ENCODE data around the gene LRMDA. TPM values are rescaled to one million over a fixed set of nuclear protein-coding genes. Genes with fewer than 3 reads are reported as not detected.
A peak's percentile ranks its signal among the peaks of the same experiment; 100 is the strongest.

Gene LRMDA
- total and polyA plus RNA-seq, 2 of the 13 experiments (the other 11 are each of a cell fraction or from before 2014, with no cell fraction given) = 13.4 to 22.0 TPM

DNA sequence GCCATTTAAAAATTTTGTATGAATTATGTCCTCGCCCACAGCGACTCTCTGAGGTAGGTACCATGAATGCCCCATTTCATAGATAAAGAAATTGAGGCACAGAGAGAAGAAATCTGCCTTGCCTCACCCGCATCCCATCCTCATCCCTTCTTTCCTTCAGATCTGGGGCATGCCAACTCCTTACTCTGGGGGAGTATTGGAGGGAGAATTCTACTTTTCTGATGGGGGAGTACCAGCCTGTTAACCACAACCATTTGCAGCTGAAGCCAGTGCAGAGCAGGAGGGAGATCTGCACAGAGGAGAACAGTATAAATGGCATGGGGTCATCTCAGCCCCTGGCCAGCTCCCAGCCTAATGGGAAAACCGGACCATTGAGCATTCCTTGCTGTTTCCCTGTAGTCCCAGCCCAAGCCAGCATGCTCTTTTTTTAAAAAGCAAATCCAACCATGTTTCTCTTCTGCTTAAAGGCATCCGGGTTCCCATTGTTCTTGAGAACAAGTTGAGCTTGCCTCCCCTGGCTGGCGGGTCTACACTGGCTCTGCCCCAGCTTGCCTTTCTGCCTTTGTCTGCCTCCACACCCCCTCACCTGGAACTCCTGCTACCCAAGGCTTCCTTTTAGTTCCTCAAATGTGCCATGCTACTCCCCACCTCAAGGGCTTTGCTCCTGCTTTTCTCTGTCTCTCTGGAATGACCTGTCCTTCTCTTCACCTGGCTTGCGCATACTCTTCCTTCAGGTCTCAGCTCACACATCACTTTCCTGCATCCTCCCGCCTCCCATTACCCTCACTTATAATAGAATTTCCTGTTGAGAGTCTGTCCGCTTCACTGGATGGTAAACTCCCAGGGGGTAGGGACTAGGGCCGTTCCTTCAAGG lies 21.1 kb upstream of the LRMDA start (continued):
- TF ChIP-seq, protein P1, sequence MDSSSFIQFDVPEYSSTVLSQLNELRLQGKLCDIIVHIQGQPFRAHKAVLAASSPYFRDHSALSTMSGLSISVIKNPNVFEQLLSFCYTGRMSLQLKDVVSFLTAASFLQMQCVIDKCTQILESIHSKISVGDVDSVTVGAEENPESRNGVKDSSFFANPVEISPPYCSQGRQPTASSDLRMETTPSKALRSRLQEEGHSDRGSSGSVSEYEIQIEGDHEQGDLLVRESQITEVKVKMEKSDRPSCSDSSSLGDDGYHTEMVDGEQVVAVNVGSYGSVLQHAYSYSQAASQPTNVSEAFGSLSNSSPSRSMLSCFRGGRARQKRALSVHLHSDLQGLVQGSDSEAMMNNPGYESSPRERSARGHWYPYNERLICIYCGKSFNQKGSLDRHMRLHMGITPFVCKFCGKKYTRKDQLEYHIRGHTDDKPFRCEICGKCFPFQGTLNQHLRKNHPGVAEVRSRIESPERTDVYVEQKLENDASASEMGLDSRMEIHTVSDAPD (CRISPR knock-in tag; IDR thresholded peaks at IDR 0.05) = no peak
- TF ChIP-seq, protein P2, sequence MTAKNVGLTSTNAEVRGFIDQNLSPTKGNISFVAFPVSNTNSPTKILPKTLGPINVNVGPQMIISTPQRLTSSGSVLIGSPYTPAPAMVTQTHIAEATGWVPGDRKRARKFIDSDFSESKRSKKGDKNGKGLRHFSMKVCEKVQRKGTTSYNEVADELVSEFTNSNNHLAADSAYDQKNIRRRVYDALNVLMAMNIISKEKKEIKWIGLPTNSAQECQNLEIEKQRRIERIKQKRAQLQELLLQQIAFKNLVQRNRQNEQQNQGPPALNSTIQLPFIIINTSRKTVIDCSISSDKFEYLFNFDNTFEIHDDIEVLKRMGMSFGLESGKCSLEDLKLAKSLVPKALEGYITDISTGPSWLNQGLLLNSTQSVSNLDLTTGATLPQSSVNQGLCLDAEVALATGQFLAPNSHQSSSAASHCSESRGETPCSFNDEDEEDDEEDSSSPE (CRISPR knock-in tag; IDR thresholded peaks at IDR 0.05) = no peak
- TF ChIP-seq KLF12 (CRISPR knock-in tag; IDR thresholded peaks at IDR 0.05; ENCODE audit: borderline replicate concordance) (no peak), ZNF629 (CRISPR knock-in tag; conservative IDR thresholded peaks at IDR 0.05) (0 out of 2 replicates have a peak, but pooled peaks have one; percentile 34), FOXM1 (CRISPR knock-in tag; IDR thresholded peaks at IDR 0.05) (no peak), IKZF4 (CRISPR knock-in tag; IDR thresholded peaks at IDR 0.05; ENCODE audit: borderline replicate concordance, low read depth, not compliant biosample characterization) (no peak), ZNF350 (CRISPR knock-in tag; IDR thresholded peaks at IDR 0.05; ENCODE audit: borderline replicate concordance, low read depth) (no peak), ZNF510 (CRISPR knock-in tag; IDR thresholded peaks at IDR 0.05; ENCODE audit: low read depth) (0 out of 2 replicates have a peak, but pooled peaks have one; percentile 15), KAT8 (CRISPR knock-in tag; IDR thresholded peaks at IDR 0.05) (no peak), KDM1A (CRISPR knock-in tag; IDR thresholded peaks at IDR 0.05) (no peak), EHMT2 (IDR thresholded peaks at IDR 0.05; ENCODE audit: borderline replicate concordance, low read depth, low read length) (no peak), ZNF12 (CRISPR knock-in tag; IDR thresholded peaks at IDR 0.05) (no peak), PAWR (CRISPR knock-in tag; IDR thresholded peaks at IDR 0.05; ENCODE audit: borderline replicate concordance) (no peak), AGO2 (optimal IDR thresholded peaks at IDR 0.05; ENCODE audit: low read depth, low read length) (no peak), SATB2 (CRISPR knock-in tag; IDR thresholded peaks at IDR 0.05) (no peak)
- TF ChIP-seq, protein P3, sequence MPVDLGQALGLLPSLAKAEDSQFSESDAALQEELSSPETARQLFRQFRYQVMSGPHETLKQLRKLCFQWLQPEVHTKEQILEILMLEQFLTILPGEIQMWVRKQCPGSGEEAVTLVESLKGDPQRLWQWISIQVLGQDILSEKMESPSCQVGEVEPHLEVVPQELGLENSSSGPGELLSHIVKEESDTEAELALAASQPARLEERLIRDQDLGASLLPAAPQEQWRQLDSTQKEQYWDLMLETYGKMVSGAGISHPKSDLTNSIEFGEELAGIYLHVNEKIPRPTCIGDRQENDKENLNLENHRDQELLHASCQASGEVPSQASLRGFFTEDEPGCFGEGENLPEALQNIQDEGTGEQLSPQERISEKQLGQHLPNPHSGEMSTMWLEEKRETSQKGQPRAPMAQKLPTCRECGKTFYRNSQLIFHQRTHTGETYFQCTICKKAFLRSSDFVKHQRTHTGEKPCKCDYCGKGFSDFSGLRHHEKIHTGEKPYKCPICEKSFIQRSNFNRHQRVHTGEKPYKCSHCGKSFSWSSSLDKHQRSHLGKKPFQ (CRISPR knock-in tag; IDR thresholded peaks at IDR 0.05; ENCODE audit: insufficient replicate concordance) = no peak
- TF ChIP-seq, protein P4, sequence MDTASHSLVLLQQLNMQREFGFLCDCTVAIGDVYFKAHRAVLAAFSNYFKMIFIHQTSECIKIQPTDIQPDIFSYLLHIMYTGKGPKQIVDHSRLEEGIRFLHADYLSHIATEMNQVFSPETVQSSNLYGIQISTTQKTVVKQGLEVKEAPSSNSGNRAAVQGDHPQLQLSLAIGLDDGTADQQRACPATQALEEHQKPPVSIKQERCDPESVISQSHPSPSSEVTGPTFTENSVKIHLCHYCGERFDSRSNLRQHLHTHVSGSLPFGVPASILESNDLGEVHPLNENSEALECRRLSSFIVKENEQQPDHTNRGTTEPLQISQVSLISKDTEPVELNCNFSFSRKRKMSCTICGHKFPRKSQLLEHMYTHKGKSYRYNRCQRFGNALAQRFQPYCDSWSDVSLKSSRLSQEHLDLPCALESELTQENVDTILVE (CRISPR knock-in tag; IDR thresholded peaks at IDR 0.05) = no peak
- TF ChIP-seq, protein P5, sequence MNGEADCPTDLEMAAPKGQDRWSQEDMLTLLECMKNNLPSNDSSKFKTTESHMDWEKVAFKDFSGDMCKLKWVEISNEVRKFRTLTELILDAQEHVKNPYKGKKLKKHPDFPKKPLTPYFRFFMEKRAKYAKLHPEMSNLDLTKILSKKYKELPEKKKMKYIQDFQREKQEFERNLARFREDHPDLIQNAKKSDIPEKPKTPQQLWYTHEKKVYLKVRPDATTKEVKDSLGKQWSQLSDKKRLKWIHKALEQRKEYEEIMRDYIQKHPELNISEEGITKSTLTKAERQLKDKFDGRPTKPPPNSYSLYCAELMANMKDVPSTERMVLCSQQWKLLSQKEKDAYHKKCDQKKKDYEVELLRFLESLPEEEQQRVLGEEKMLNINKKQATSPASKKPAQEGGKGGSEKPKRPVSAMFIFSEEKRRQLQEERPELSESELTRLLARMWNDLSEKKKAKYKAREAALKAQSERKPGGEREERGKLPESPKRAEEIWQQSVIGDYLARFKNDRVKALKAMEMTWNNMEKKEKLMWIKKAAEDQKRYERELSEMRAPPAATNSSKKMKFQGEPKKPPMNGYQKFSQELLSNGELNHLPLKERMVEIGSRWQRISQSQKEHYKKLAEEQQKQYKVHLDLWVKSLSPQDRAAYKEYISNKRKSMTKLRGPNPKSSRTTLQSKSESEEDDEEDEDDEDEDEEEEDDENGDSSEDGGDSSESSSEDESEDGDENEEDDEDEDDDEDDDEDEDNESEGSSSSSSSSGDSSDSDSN (CRISPR knock-in tag; IDR thresholded peaks at IDR 0.05) = 0 out of 2 replicates have a peak, but pooled peaks have one; percentile 2
- TF ChIP-seq, protein P6, sequence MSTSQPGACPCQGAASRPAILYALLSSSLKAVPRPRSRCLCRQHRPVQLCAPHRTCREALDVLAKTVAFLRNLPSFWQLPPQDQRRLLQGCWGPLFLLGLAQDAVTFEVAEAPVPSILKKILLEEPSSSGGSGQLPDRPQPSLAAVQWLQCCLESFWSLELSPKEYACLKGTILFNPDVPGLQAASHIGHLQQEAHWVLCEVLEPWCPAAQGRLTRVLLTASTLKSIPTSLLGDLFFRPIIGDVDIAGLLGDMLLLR (CRISPR knock-in tag; IDR thresholded peaks at IDR 0.05) = no peak

Data from HepG2 (cell line).